WERI-Rb-1 (cell line): ENCODE results near the gene ZNF407.

Experiments used
- DNase-seq: peaks from one replicate; pipeline ENCODE4 v3.0.0-alpha.2; 2020
- H3K27ac ChIP-seq: fragments of 250-450 bp; sonication (Bioruptor Pico); 2 replicates; pipeline ENCODE4 v1.5.1; 2020; ENCODE audit warnings: mild to moderate bottlenecking, moderate library complexity
- H3K27me3 ChIP-seq: fragments of 250-450 bp; sonication (Bioruptor Pico); 2 replicates; pipeline ENCODE4 v1.5.1; 2021; ENCODE audit warnings: mild to moderate bottlenecking, low read depth, moderate library complexity; ENCODE audit not compliant: insufficient read depth, severe bottlenecking
- H3K36me3 ChIP-seq: fragments of 250-450 bp; sonication (Bioruptor Pico); 2 replicates; pipeline ENCODE4 v1.5.1; 2020; ENCODE audit warnings: mild to moderate bottlenecking, moderate library complexity
- H3K4me3 ChIP-seq: 2 replicates; pipeline ENCODE4 v1.5.1; 2011; ENCODE audit warnings: low read depth, mild to moderate bottlenecking, control low read depth, low read length
- H3K9me3 ChIP-seq: fragments of 250-450 bp; sonication (Bioruptor Pico); 2 replicates; pipeline ENCODE4 v1.5.1; 2021; ENCODE audit warnings: mild to moderate bottlenecking, moderate library complexity; ENCODE audit not compliant: severe bottlenecking
- CTCF ChIP-seq: IDR thresholded peaks from 2 replicates; pipeline ENCODE4 v1.5.1; 2011; ENCODE audit warnings: low read depth, mild to moderate bottlenecking, control low read depth, inconsistent platforms, low read length

ZNF407 gene

DNA sequence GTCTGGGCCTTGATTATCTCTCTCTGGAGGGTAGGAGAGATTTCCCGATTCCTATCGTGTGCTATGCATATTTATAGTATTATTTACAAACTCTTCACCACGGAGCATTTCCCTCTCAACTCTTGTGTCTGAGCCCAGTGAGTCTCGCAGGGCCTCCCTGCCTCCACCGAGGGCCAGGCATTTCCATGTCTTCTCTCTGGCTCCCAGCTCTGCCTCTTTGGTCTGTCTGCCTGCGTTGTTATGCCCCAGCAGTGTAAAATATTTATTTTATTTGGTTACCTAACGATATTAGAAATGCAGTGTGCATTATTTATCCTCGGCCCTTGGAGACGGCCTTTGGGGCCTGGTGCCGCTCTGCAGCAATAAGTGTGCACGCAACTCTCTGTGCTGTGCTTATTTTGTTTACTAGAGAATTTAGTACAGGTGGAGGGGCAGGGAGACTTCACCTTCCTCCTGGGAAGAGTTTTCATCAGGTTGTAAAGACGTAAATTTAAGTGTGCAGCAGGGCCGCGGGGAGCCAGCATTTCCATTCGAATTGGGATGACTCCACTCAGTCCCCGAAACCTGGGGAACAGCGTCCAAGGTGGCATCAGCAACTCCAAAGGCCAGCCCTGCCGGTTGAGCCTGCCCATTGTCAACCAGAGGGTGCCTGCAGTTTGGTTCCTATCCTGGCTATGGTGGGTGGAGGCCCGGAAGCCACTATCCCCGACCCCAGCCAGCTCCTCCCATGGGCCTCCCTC lies 511.1 kb downstream of the ZNF407 start:
- TF ChIP-seq CTCF: no peak
- Histone ChIP-seq H3K27ac (no peak overlapping the region), H3K27me3 (no peaks in the 10 kb centered on the region), H3K36me3 (no peaks in the 10 kb centered on the region), H3K4me3 (no peak overlapping the region), H3K9me3 (no peaks in the 10 kb centered on the region)
- DNase-seq: no peak

DNA sequence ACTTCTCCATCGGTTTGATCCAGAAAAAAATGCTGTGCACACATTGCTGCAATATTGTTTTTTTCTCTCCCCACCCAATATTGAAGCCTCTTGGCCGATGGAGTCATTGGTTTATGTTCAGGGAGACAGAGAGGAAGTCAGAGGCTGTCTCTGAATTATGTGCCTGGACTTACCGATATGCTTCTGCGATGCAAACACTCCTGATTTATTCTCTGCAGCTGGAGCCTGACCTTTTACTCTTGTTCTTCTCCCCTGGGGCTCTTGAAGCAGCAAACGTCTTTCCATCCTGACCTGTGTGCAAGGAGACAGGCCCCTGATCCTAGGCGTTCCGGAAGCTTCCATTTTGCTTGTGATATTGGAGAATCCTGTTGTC lies 511.6 kb downstream of the ZNF407 start:
- no peak overlapping the region for H3K27ac ChIP-seq
- H3K27me3 ChIP-seq: no peaks in the 10 kb centered on the region
- no peak for DNase-seq
- no peaks in the 10 kb centered on the region for H3K36me3 ChIP-seq
- no peak overlapping the region for H3K4me3 ChIP-seq
- H3K9me3 ChIP-seq: no peaks in the 10 kb centered on the region
- no peak for TF ChIP-seq CTCF

DNA sequence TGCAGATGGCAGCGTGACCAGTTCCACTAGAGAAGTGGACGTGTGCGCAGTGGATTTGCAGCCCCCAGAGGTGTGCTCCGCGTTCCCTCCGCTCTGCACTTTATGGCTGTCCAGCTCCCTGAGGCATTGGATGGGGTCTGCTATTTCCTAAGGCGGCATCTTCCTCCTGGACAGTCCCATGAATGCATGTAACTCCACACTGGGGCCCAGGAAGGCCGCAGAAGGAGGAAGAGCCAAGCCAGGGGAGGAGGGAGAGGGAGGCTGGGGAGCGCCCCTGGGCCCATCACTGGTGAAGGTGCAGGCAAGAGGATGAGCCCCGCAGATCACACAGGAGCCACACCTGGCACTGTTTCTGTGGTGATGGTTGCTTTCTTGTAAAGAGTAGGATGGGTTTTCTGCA lies 512.1 kb downstream of the ZNF407 start:
- Histone ChIP-seq H3K27ac (no peak overlapping the region), H3K9me3 (no peaks in the 10 kb centered on the region), H3K27me3 (no peaks in the 10 kb centered on the region), H3K36me3 (no peaks in the 10 kb centered on the region), H3K4me3 (no peak overlapping the region)
- DNase-seq: no peak
- no peak for TF ChIP-seq CTCF

GRCh38 chr18:75110311-75110710 lies 512.6 kb downstream of the ZNF407 start:
- no peaks in the 10 kb centered on the region for H3K9me3 ChIP-seq
- no peaks in the 10 kb centered on the region for H3K36me3 ChIP-seq
- no peak for TF ChIP-seq CTCF
- H3K27me3 ChIP-seq: no peaks in the 10 kb centered on the region
- DNase-seq: no peak
- no peak overlapping the region for H3K27ac ChIP-seq
- no peak overlapping the region for H3K4me3 ChIP-seq

- no peak for DNase-seq
- H3K4me3 ChIP-seq: no peak overlapping the region
- TF ChIP-seq CTCF: no peak
- H3K27ac ChIP-seq: no peak overlapping the region
- H3K27me3 ChIP-seq: no peaks in the 10 kb centered on the region
- H3K9me3 ChIP-seq: no peaks in the 10 kb centered on the region
- no peaks in the 10 kb centered on the region for H3K36me3 ChIP-seq
Measured at GRCh38 chr18:75110846-75111415, 513.3 kb downstream of the ZNF407 start.

GRCh38 chr18:75111760-75112159 lies 514.1 kb downstream of the ZNF407 start:
- no peaks in the 10 kb centered on the region for H3K27me3 ChIP-seq
- H3K9me3 ChIP-seq: no peaks in the 10 kb centered on the region
- H3K27ac ChIP-seq: no peak overlapping the region
- H3K36me3 ChIP-seq: no peaks in the 10 kb centered on the region
- DNase-seq: no peak
- H3K4me3 ChIP-seq: no peak overlapping the region
- no peak for TF ChIP-seq CTCF
